ENCODE results near the gene TMEM109. TPM values are rescaled to one million over a fixed set of nuclear protein-coding genes. Genes with fewer than 3 reads are reported as not detected.

TMEM109 gene
- total RNA-seq, 1 donor from 2014 or later, result 138 TPM

- intact Hi-C loops (cut with micrococcal nuclease), result no loop called here
- DNase-seq (ENCODE audit: low spot score), result no peak
- peaks cover 46% of the 10 kb centered on the region for H3K36me3 Mint-ChIP-seq (ENCODE audit: low read depth)
- no peak overlapping the region for H3K4me3 Mint-ChIP-seq
- H3K9me3 Mint-ChIP-seq, result no peaks in the 10 kb centered on the region
- no peak overlapping the region for H3K27ac Mint-ChIP-seq
- peaks cover 16% of the 10 kb centered on the region for H3K4me1 Mint-ChIP-seq (ENCODE audit: low read depth)
- no peaks in the 10 kb centered on the region for H3K27me3 Mint-ChIP-seq (ENCODE audit: insufficient read depth)
These were observed 23.3 kb upstream of the TMEM109 start for GRCh38 chr11:60890696-60891095.

GRCh38 chr11:60891103-60891741 lies 22.7 kb upstream of the TMEM109 start:
- H3K36me3 Mint-ChIP-seq (ENCODE audit: low read depth), result peaks cover 49% of the 10 kb centered on the region

GRCh38 chr11:60895687-60896086 lies 18.3 kb upstream of the TMEM109 start:
- H3K4me3 Mint-ChIP-seq, result no peak overlapping the region
- intact Hi-C loops (cut with micrococcal nuclease), result no loop called here
- no peak for DNase-seq (ENCODE audit: low spot score)
- peaks cover 8% of the 10 kb centered on the region for H3K4me1 Mint-ChIP-seq (ENCODE audit: low read depth)
- no peaks in the 10 kb centered on the region for H3K9me3 Mint-ChIP-seq
- H3K27me3 Mint-ChIP-seq (ENCODE audit: insufficient read depth), result no peaks in the 10 kb centered on the region
- H3K36me3 Mint-ChIP-seq (ENCODE audit: low read depth), result peaks cover 55% of the 10 kb centered on the region
- H3K27ac Mint-ChIP-seq, result no peak overlapping the region

More at GRCh38 chr11:60891103-60891741, 22.7 kb upstream of the TMEM109 start:
- Mint-ChIP-seq H3K4me1 (ENCODE audit: low read depth) (peaks cover 16% of the 10 kb centered on the region), H3K27ac (no peak overlapping the region), H3K9me3 (no peaks in the 10 kb centered on the region), H3K4me3 (no peak overlapping the region), H3K27me3 (ENCODE audit: insufficient read depth) (no peaks in the 10 kb centered on the region)
- intact Hi-C loops (cut with micrococcal nuclease), result no loop called here
- DNase-seq (ENCODE audit: low spot score), result no peak

- Mint-ChIP-seq H3K36me3 (ENCODE audit: low read depth) (peaks cover 56% of the 10 kb centered on the region), H3K27ac (no peak overlapping the region)
- intact Hi-C loops (cut with micrococcal nuclease), result no loop called here
These were observed 16.5 kb upstream of the TMEM109 start for GRCh38 chr11:60897496-60897895.

GRCh38 chr11:60899046-60899936 lies 14.7 kb upstream of the TMEM109 start:
- Mint-ChIP-seq H3K4me1 (ENCODE audit: low read depth) (peaks cover 10% of the 10 kb centered on the region), H3K27me3 (ENCODE audit: insufficient read depth) (no peaks in the 10 kb centered on the region), H3K27ac (peak overlapping the region; percentile 12), H3K9me3 (no peaks in the 10 kb centered on the region), H3K4me3 (no peak overlapping the region), H3K36me3 (ENCODE audit: low read depth) (peaks cover 62% of the 10 kb centered on the region)
- DNase-seq (ENCODE audit: low spot score), result no peak
- intact Hi-C loops (cut with micrococcal nuclease), result loop anchor here (1.0 kb wide), 2 partner anchors 57 to 68 kb away; partner anchors contain the start of gene CCDC86

More at GRCh38 chr11:60897496-60897895, 16.5 kb upstream of the TMEM109 start:
- Mint-ChIP-seq H3K4me3 (no peak overlapping the region), H3K27me3 (ENCODE audit: insufficient read depth) (no peaks in the 10 kb centered on the region), H3K9me3 (no peaks in the 10 kb centered on the region), H3K4me1 (ENCODE audit: low read depth) (peaks cover 5% of the 10 kb centered on the region)
- no peak for DNase-seq (ENCODE audit: low spot score)

GRCh38 chr11:60899977-60900376 lies 14.0 kb upstream of the TMEM109 start:
- Mint-ChIP-seq H3K27ac (no peak overlapping the region), H3K4me1 (ENCODE audit: low read depth) (peaks cover 17% of the 10 kb centered on the region), H3K4me3 (no peak overlapping the region), H3K9me3 (no peaks in the 10 kb centered on the region), H3K36me3 (ENCODE audit: low read depth) (peaks cover 60% of the 10 kb centered on the region), H3K27me3 (ENCODE audit: insufficient read depth) (no peaks in the 10 kb centered on the region)
- intact Hi-C loops (cut with micrococcal nuclease), result loop anchor here (1.0 kb wide), 2 partner anchors 58 to 69 kb away; partner anchors contain the start of gene CCDC86
- DNase-seq (ENCODE audit: low spot score), result no peak

- no peak overlapping the region for H3K27ac Mint-ChIP-seq
- H3K4me3 Mint-ChIP-seq, result no peak overlapping the region
- H3K4me1 Mint-ChIP-seq (ENCODE audit: low read depth), result peaks cover 24% of the 10 kb centered on the region
- H3K36me3 Mint-ChIP-seq (ENCODE audit: low read depth), result peaks cover 54% of the 10 kb centered on the region
- no peaks in the 10 kb centered on the region for H3K9me3 Mint-ChIP-seq
- no peaks in the 10 kb centered on the region for H3K27me3 Mint-ChIP-seq (ENCODE audit: insufficient read depth)
- DNase-seq (ENCODE audit: low spot score), result no peak
- intact Hi-C loops (cut with micrococcal nuclease), result no loop called here
These were observed 13.1 kb upstream of the TMEM109 start for GRCh38 chr11:60900673-60901404.

- intact Hi-C loops (cut with micrococcal nuclease), result no loop called here
- Mint-ChIP-seq H3K27me3 (ENCODE audit: insufficient read depth) (no peaks in the 10 kb centered on the region), H3K27ac (no peak overlapping the region), H3K9me3 (no peaks in the 10 kb centered on the region), H3K36me3 (ENCODE audit: low read depth) (peaks cover 41% of the 10 kb centered on the region), H3K4me3 (peak overlapping the region; percentile 40), H3K4me1 (ENCODE audit: low read depth) (peaks cover 32% of the 10 kb centered on the region)
- no peak for DNase-seq (ENCODE audit: low spot score)
These were observed 11.3 kb upstream of the TMEM109 start for GRCh38 chr11:60902625-60903024.

GRCh38 chr11:60905047-60905446 lies 8.9 kb upstream of the TMEM109 start:
- Mint-ChIP-seq H3K4me3 (peak overlapping the region; percentile 90), H3K27ac (peak overlapping the region; percentile 90), H3K9me3 (no peaks in the 10 kb centered on the region), H3K4me1 (ENCODE audit: low read depth) (peaks cover 32% of the 10 kb centered on the region), H3K36me3 (ENCODE audit: low read depth) (peaks cover 30% of the 10 kb centered on the region), H3K27me3 (ENCODE audit: insufficient read depth) (peaks cover 8% of the 10 kb centered on the region)
- intact Hi-C loops (cut with micrococcal nuclease), result no loop called here
- no peak for DNase-seq (ENCODE audit: low spot score)

GRCh38 chr11:60905551-60906113 lies 8.3 kb upstream of the TMEM109 start:
- Mint-ChIP-seq H3K4me3 (peak overlapping the region; percentile 90), H3K4me1 (ENCODE audit: low read depth) (peaks cover 33% of the 10 kb centered on the region), H3K9me3 (no peaks in the 10 kb centered on the region), H3K27ac (peak overlapping the region; percentile 90), H3K36me3 (ENCODE audit: low read depth) (peaks cover 26% of the 10 kb centered on the region), H3K27me3 (ENCODE audit: insufficient read depth) (peaks cover 11% of the 10 kb centered on the region)
- intact Hi-C loops (cut with micrococcal nuclease), result loop anchor here (1.0 to 2.0 kb wide), 6 partner anchors 10 to 525 kb away; partner anchors contain the start of genes DDB1, SDHAF2, TKFC and VPS37C
- DNase-seq (ENCODE audit: low spot score), result no peak

GRCh38 chr11:60906132-60906972 lies 7.6 kb upstream of the TMEM109 start, which contains the start of gene PRPF19:
TSS of gene PRPF19 (minus strand) at chr11:60906585. CDS start at chr11:60906382, 203 bp downstream.
- Mint-ChIP-seq H3K27ac (peak within 1 kb of the TSS; percentile 90), H3K4me3 (peak within 1 kb of the TSS; percentile 90), H3K4me1 (ENCODE audit: low read depth) (peaks cover 38% of the 10 kb centered on the region), H3K9me3 (no peaks in the 10 kb centered on the region), H3K36me3 (ENCODE audit: low read depth) (peaks cover 22% of the 10 kb centered on the region), H3K27me3 (ENCODE audit: insufficient read depth) (peaks cover 15% of the 10 kb centered on the region)
- intact Hi-C loops (cut with micrococcal nuclease), result loop anchor here (1.0 to 2.0 kb wide), 6 partner anchors 9 to 524 kb away; partner anchors contain the start of genes DDB1, SDHAF2, TKFC and VPS37C
- peak; percentile 99 for DNase-seq (ENCODE audit: low spot score)
